GM19023 (cell line): ENCODE measurements around the gene FAM156B.
A peak's percentile ranks its signal among the peaks of the same experiment; 100 is the strongest.
"Not testable (repeated sequence)": the region's sequence is repeated elsewhere in the genome, so short reads cannot be mapped to it uniquely, and the experiment has no call there.

Source experiments
- ATAC-seq: cut with Tn5 transposase; IDR thresholded peaks from one replicate; pipeline ENCODE4 v1.9.1; 2021; ENCODE audit warnings: mild to moderate bottlenecking, moderate library complexity; ENCODE audit not compliant: unreplicated experiment

FAM156B gene

DNA sequence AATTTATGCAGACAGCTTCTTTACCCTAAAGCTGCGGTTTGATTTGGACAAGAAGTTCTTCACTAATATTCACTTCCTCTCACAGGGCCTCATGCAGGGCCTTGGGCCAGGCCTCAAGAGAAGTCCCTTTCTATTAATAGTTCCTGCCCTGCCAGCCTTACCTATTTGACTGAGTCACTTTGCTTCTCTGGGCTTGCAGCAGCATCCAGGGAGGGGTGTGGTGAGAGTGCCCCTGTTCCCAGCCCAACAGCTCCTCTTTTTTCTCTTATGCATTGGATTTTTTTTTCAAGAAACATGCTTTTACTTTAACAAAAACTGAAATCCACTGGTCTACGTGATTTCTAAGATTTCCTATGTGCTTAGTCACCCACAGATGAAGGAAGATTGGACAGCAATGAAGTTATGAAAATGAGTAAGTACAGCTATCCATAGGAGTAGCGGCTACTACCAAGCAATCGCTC is 26.7 kb downstream of the FAM156B start:
- ATAC-seq: peak; percentile 39

DNA sequence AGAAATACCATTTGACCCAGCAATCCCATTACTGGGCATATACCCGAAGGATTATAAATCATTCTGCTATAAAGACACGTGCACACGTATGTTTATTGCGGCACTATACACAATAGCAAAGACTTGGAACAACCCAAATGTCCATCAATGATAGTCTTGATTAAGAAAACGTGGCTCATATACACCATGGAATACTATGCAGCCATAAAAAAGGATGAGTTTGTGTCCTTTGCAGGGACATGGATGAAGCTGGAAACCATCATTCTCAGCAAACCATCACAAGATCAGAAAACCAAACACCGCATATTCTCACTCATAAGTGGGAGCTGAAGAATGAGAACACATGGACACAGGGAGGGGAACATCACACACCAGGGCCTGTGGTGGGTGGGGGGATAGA is 33.1 kb downstream of the FAM156B start:
- not testable (repeated sequence) for ATAC-seq

GRCh38 chrX:52933213-52933612 is 36.1 kb downstream of the FAM156B start:
- no peak for ATAC-seq

DNA sequence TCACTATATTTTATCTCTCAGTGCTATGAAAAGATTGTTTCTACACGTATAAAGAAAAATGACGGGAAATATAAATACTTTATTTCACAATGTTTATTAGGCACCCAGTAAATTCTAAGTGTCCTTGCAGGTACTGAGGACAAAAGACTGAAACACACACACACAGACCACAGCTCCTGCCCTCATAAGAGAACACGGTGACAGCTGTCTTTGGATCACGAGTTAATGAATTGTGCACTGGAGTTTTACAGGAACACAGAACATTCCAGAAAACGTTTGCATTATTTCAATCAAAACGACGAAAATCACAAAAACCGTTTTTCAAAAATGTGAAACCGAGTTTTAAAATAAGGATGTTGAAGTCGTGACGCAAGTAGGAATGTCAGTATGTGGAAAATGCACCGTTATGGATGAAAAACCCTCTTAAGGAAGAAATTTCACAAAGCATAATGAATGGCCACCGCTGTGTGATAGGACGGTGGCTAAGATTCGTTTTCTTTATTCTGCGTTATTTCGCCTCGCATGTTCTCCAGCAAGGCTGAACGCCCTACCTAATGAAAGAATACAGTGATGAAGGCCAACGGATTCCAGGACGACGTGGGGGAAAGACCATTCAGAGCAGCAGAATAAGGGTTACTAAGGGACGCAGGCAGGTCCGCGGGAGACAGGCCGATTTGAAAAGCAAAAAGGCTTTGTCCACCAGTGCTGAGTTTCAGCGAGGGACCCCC is 37.0 kb downstream of the FAM156B start:
- no peak for ATAC-seq

GRCh38 chrX:52934704-52935469 is 37.8 kb downstream of the FAM156B start:
- peak; percentile 94 for ATAC-seq

DNA sequence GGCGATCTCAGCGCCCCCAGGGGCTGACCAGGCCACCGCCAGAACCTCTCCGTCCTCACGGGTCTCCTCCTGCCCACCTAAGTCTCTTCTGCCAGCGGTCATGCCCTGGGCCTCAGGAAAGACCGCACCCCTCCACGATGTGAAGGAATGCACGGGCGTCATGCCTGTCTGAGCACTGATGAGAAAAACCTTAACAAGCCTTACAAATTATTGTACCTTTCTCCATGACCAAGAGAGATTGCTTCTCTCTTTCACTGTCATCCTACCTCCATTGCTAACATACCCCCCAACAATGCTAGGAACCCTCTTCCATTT is 38.3 kb downstream of the FAM156B start:
- ATAC-seq: not testable (repeated sequence)

DNA sequence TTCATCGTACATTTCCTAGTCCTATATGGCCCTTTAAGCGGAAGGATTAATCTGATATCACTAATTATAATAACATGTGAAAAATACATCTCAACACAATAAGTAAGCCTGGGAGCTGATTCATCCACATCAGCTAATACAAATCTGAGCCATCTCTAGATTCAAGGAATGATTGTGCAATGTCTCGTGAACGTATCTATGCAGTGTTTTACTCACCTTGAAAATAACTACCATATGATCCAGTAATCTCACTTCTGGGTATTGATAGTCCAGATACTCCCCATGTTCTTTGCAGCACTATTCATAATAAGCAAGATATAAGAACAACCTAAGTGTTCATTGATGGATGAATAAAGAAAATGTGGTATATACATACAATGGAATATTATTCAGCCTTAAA is 43.6 kb downstream of the FAM156B start:
- not testable (repeated sequence) for ATAC-seq

GRCh38 chrX:52941728-52942127 is 44.6 kb downstream of the FAM156B start:
- not testable (repeated sequence) for ATAC-seq

GRCh38 chrX:52945838-52946494 is 48.8 kb downstream of the FAM156B start:
- ATAC-seq: not testable (repeated sequence)

GRCh38 chrX:52947501-52947900 is 50.4 kb downstream of the FAM156B start:
- ATAC-seq: not testable (repeated sequence)

DNA sequence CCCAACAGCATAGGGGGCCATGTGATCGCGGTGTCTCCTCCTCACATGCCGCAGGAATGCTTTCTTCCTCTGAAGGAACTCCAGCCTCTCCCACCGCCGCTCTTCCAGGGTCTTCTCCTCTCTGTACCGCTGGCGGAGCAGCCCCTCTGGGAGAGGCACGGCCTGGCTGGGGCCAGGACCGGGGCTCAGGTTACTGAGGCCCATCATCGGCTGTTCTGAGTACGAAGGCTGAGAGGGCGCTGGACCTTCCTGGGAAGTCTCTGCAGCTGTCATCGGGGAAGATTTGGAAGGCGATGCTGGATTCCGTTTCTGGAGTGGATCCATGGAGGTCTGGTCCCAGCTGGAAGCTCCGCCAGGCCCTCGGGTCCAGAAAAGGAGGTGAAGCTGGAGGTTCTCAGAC is 51.1 kb downstream of the FAM156B start:
- ATAC-seq: not testable (repeated sequence)

GRCh38 chrX:52949325-52949724 is 52.2 kb downstream of the FAM156B start:
- not testable (repeated sequence) for ATAC-seq

GRCh38 chrX:52949884-52950283 is 52.8 kb downstream of the FAM156B start:
- not testable (repeated sequence) for ATAC-seq
